HUDEP-2 (cell line): Measurements from ENCODE around the gene CCT7.

ENCODE experiments used
- DNase-seq, 76 experiments: peaks; one replicate each; lab custom pipeline; 2025; ENCODE audit not compliant: unreplicated experiment in 76 of 76; lab: John Stamatoyannopoulos, UW

Gene CCT7

DNA sequence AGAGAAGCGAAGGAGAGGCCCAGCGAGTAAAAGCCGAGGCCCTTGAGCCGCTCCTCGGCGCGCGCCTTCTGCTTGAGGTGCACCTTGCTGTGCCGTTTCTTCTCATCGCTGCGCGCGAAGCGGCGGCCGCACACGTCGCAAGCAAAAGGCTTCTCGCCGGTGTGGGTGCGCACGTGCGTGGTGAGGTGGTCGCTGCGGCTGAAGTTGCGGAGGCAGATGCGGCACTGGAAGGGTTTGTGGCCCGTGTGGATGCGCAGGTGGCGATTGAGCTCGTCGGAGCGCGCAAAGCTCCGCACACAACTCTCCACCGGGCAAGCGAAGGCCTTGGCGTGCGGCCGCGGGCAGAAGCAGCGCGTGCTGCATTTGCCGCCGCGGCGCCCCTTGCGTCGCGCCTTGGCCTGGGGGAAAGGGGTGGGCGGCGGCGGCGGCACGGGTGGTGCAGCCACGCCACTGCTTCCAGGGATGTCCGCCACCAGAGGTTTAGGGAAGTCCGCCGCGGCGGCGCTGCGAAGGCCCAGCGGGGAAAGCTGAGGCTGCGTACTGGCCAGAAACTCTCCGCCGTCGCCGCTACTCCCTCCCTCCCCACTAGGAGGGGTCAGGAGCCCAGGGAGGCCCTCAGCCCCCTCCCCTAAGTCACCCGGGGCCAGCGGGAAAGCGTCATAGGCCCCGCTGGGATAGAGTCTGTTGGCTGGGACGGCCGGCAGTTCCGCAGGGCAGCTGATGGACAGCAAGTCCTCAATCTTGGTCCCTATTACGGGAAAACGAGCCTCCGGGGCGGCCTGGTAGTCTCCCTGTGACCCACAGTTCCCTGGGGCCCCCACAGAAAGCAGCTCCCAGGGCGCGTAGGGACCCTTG lies 57.6 kb downstream of the CCT7 start:
- DNase-seq = no peak

DNA sequence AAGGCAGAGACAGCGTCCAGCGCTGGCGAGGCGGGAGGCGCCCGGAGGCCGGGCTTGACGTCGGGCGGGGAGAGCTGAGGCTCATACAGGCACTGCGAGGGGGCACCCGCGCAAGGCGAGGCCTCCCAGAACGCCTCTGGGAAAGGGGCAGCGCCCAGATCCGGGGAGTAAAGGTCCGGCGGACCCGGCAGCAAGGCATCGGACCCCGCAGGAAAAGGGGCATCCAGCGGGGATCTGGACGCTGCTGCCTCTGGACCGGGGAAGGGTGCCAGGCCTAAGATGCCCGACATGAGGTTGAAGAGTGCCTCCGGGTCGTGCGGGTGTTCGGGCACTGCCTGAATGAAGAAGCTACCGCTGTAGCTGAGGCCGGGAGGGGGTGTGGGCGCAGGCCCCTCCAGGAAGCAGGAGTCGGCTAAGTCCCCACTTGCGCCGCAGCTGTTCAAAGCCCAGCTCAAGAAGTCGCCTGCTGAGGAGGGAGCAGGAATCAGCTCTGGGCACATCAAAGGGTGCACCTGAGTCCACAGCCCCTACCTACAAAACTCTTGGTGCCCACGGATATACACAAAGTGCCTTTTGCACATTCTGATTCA lies 58.3 kb downstream of the CCT7 start:
- no peak for DNase-seq

DNA sequence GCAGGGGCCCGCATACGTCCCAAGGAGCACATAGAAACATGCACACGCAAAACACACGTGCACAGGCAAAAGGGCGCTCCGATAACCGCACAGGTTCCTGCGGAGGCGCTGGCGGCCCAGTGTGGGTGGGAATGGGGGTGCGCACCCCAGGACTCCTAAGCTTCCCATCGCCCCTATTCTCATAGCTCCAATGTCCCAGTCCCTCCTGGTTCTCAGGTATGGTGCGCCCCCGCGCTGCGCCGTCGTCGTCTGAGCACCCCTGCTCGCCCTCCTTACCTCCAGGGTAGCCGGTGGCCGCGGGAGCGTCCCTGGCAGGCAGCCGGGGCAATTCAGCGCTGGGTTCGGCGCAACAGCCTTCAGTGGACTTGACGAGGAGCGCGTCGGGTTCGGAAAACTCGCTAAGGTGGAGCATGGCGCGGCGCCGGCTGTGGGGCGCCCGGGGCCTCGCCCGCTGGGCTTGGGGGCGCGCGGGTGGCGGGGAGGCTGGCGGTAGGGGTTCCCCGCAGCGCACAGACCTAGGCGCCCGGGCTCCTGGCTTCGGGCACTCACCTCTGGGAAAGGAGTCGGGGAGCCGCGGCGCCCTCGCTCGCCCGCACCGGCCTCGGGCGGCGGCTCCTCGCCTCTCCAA lies 58.9 kb downstream of the CCT7 start:
- DNase-seq = no peak

DNA sequence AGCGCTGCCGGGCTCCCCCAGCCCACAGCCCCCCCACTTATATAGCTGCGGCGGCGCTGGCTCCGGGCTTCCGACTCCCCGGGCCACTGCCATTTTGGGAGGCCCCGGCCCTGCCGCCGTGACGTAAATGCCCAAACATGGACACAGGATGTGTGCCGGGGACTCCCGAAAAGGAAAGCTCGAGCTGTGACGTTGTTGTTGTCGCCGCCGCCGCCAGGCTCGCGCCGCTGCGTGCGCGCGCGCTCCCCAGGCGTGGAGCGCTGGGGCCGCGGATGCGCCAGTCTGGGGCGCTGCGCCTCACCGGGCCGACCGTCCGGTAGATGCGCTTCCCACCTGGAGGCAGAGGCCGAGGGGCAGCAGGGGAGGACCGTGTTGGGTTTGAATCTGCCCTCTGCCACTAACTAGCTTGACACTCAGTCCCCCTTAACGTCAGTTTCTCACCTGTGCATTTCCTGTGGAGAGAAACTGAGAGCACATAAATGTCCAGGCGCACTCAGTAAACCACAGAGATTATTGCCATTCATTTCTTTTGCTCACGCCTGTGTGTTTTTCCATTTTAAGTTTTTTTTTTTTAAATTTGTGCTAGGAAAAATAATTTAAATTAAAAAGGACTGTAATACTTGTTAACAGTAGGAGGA lies 59.5 kb downstream of the CCT7 start, which contains the start of gene EGR4:
EGR4 (minus strand) TSS at position 15 of the 638 bp plus-strand sequence. CDS start 231 bp downstream, outside the sequence.
- peak in 39 of 76 experiments; percentile 3 to 58 (median 23) for DNase-seq

DNA sequence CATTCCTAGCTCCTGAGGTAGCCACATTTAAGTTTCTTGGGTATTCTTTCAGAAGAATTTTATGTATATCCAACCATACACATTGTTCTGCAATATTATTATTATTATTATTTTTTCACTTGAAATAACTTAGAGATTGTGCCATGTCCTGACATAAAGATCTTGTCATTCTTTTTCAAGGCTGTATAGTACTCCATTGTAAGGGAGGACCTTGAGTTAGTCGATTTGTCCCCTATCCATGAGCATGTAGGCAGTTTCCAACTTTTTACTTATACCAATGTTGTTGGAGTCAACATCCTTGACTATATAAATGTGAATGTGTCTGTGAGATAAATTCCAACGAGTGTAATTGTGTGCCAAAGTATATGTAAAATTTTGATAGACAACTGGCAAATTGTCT lies 60.1 kb downstream of the CCT7 start:
- no peak for DNase-seq

DNA sequence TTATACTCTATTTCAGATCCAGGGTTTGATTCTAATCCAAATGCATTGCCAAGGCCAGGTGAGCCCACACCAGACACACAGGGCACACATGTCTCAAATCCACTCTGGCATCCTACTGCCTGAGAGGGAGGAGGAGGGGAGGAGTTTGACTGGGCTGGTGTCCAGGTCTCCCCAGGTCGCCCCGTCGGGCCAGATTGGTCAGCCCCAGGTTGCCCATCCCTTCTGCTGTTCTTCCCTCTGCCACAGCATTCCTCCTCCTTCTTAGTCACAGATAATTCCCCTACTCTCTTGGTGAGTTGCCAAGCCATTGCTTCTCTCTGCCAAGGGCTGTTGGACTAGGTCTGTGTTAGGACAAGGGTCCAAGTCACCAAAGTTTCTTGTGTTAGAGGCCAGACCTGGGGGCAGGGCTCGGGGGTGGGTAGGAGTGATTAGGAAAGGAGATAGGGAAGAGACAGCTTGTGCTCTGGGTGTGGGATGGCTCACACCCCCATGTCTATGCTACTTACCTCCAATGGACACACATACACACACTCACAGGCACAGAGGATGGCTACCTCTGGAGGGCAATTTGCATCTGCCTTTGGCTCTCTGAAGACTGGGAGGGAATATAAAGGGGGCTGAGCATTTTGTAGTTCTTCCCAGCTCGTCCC lies 61.8 kb downstream of the CCT7 start:
- DNase-seq = no peak

DNA sequence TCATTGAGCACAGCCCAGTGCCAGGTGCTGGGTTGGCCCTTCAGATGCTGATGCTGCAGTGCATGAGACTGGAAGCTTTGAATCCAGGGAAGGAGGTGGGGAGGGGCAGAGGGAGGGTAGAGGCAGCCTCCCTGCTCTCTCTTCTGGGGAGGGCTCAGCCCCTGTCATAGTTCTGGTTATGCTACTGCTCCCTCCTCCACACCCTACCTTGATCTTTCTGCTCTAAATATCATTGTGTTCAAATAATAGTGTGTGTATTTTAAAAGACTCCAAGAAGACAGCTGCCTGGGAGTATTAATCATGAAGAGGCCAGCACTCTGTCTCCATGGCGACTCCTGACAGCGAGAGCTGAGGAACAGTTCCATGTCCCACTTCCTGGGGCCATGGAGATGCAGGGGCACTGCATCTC lies 63.0 kb downstream of the CCT7 start:
- no peak for DNase-seq

DNA sequence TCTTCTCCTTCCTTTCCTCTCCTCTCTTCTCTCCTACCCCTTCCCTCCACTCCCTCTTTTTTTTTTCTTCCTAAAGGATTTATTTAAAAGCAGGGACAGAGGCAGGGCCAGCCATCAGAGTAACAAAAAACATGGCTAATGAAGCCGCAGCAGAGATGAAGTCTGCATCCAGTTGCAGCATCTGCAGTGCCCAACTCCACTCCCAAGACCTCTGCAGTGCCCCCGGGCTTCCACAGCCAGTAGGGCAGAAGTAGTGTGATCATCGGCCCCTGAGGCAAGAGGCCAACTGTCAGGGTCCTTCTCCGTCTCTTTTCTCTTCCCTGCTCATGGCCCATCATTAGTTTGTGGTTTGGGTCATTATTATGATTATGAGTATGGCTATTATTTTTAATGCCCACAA lies 63.5 kb downstream of the CCT7 start:
- DNase-seq = no peak

DNA sequence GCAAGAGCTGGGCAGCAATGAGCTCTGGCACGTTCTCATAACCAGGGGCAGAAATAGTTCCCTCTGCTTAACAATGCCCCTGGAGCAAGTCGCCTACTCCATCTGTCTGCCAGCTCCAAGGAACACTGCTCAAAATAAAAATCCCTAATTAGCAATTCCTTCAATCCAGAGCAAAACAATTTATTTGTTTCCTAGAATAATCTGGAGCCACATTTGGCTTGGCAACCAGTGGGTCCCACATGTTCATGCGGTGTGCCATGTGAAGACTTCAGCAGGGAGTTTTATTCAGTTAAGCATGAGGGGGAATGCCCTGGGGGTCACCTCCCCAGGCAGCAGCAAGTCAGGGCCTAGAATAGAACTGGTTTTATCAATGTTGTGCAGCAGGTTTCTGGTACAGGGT lies 66.8 kb downstream of the CCT7 start:
- no peak for DNase-seq

DNA sequence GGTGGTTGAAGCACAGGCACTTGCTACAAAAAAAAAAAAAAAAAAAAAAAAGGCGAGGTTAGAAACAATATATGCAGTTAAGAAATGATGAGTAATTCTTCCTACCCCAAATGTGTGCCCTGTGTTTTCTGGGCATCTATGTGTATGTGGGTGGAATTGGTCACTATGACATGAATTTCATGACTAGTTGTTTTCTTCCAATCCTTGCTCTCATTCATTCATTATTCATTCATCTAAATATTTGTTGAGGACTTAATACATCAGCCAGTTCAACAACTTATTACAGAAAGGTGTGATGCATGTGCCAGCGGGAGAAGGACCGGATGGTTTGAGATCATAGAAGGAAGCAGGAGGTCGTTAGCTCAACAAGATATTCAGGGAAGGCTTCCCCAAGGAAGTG lies 67.5 kb downstream of the CCT7 start:
- DNase-seq = no peak
